Lung (tissue), 12 donors: ENCODE measurements around the gene ARID1B. TPM values are rescaled to one million over a fixed set of nuclear protein-coding genes. Genes with fewer than 3 reads are reported as not detected.

Experiments
- ATAC-seq: fragments of 200-7000 bp; cut with Tn5 transposase; one replicate; pipeline ENCODE4 v1.9.1; 2020; ENCODE audit warnings: moderate number of reproducible peaks; ENCODE audit not compliant: insufficient read depth, low FRiP score
- DNase-seq, 3 donors: peaks; one replicate each; pipeline ENCODE4 v3.0.0-alpha.2; 2013 to 2017
- H3K27ac ChIP-seq, 2 donors: one replicate each; pipeline ENCODE4 v1.5.1; 2013; ENCODE audit warnings: mild to moderate bottlenecking in 2 of 2, moderate library complexity in 2 of 2, control low read depth in 1 of 2, inconsistent platforms in 1 of 2, low read depth in 1 of 2, low read length in 1 of 2
- H3K27me3 ChIP-seq, 3 donors: one replicate each; pipeline ENCODE4 v1.5.1; 2013; ENCODE audit warnings: low read length in 2 of 3; ENCODE audit not compliant: control insufficient read depth in 3 of 3, insufficient read depth in 3 of 3
- H3K36me3 ChIP-seq, 4 donors: one replicate each; pipeline ENCODE4 v1.5.1; 2013; ENCODE audit warnings: low read length in 4 of 4, mild to moderate bottlenecking in 1 of 4, moderate library complexity in 1 of 4; ENCODE audit not compliant: control insufficient read depth in 4 of 4, insufficient read depth in 4 of 4
- H3K4me1 ChIP-seq, 5 donors: one replicate each; pipeline ENCODE4 v1.5.1; 2013; ENCODE audit warnings: low read length in 5 of 5, mild to moderate bottlenecking in 2 of 5, moderate library complexity in 1 of 5; ENCODE audit not compliant: control insufficient read depth in 5 of 5, insufficient read depth in 5 of 5
- H3K4me3 ChIP-seq: one replicate; pipeline ENCODE4 v1.5.1; 2013; ENCODE audit warnings: mild to moderate bottlenecking, control low read depth, moderate library complexity
- H3K9ac ChIP-seq, 2 donors: one replicate each; pipeline ENCODE4 v1.5.1; 2013; ENCODE audit warnings: low read length in 2 of 2, control low read depth in 1 of 2; ENCODE audit not compliant: insufficient read depth in 1 of 2
- H3K9me3 ChIP-seq, 4 donors: one replicate each; pipeline ENCODE4 v1.5.1; 2013; ENCODE audit warnings: low read length in 3 of 4, mild to moderate bottlenecking in 1 of 4, moderate library complexity in 1 of 4; ENCODE audit not compliant: control insufficient read depth in 4 of 4, insufficient read depth in 3 of 4
- CTCF ChIP-seq: IDR thresholded peaks from 2 replicates; pipeline ENCODE4 v1.5.1; 2012; ENCODE audit warnings: mild to moderate bottlenecking; ENCODE audit errors: control extremely low read depth, extremely low read depth
- WGBS, 2 donors: extraction: QIAGEN DNeasy Blood & Tissue Kit; methylation state at CpG; one replicate each; pipeline ENCODE4 v1.1.7; 2013; 5-methylcytosine and 5-hydroxymethylcytosine counted together
- polyA plus RNA-seq, 2 donors: library from polyadenylated mRNA; stranded (reverse); fragments of 200-250 nt; gene quantifications; one replicate each; pipeline ENCODE4 v1.2.1, GENCODE V29; 2013
- total RNA-seq, 2 donors: library from RNA; depleted of rRNA in 1 of 2; stranded (reverse); fragments of >200 nt in 1 of 2; gene quantifications; one replicate each; pipeline ENCODE4 v1.2.1, GENCODE V29; 2014 to 2021
- donor health status: control.
- donor health status: control.
- donor health status: Bipolar disorder and iron deficiency.
- donor health status: healthy.
- donor health status: DM: yes; HTN: yes; CAD: no.

The ARID1B gene
- total and polyA plus RNA-seq, 4 donors: 10.5 to 239 (median 50.9) TPM

GRCh38 chr6:156960525-156960924, 183.3 kb downstream of the ARID1B start:
- H3K9ac ChIP-seq: no peak overlapping the region
- no peaks in the 10 kb centered on the region for H3K27me3 ChIP-seq
- peaks cover 0 to 4% (median 0%) of the 10 kb centered on the region in 4 donors for H3K36me3 ChIP-seq
- DNase-seq: no peak
- TF ChIP-seq CTCF: no peak
- peaks cover 6 to 29% (median 14%) of the 10 kb centered on the region in 5 donors for H3K4me1 ChIP-seq
- H3K9me3 ChIP-seq: no peaks in the 10 kb centered on the region
- ATAC-seq: no peak
- H3K4me3 ChIP-seq: no peak overlapping the region
- no peak overlapping the region for H3K27ac ChIP-seq

DNA sequence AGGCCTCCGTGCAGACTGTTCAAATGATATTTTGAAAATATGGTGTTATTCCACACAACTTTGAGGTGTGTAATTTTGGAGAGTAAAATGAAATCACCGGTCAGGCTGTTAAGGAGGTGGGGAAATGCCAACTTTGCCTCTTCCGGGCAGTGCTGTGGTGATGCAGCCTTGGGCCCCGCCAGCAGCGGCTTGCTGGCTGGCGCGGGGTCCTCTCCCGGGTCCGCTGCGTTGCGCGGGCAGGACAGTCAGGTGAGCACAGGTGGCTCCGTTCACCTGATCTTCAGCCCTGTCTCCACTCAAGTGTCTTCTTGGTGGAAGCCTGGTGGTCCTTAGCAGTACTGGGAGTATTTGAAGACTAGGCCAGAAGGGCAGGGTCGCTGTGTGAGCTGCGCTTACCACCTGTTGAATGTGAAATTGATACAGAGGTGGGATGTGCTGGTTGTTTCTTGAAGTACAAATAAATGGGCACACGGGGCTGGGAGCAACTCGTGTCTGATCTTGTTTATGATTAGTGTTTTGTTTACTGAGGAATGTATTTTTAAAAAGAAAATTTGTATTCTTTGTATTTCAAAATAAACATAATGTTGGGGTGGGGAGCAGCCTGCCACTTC, 184.2 kb downstream of the ARID1B start:
- 96 to 97% methylated on average over 17 of the region's 17 CpGs for WGBS, 2 donors
- Histone ChIP-seq H3K9me3 (no peaks in the 10 kb centered on the region), H3K4me1 (peaks cover 3 to 23% (median 16%) of the 10 kb centered on the region in 5 donors), H3K36me3 (peaks cover 0 to 4% (median 0%) of the 10 kb centered on the region in 4 donors), H3K4me3 (no peak overlapping the region), H3K27me3 (no peaks in the 10 kb centered on the region), H3K27ac (no peak overlapping the region), H3K9ac (no peak overlapping the region)
- no peak for ATAC-seq
- no peak for TF ChIP-seq CTCF
- no peak for DNase-seq

- no peak for TF ChIP-seq CTCF
- Histone ChIP-seq H3K4me3 (no peak overlapping the region), H3K27me3 (no peaks in the 10 kb centered on the region), H3K9ac (peak overlapping the region in 1 of 2 donors; percentile 2), H3K36me3 (no peaks in the 10 kb centered on the region), H3K4me1 (peaks cover 3 to 23% (median 9%) of the 10 kb centered on the region in 5 donors), H3K27ac (peak overlapping the region in 1 of 2 donors; percentile 61), H3K9me3 (no peaks in the 10 kb centered on the region)
- WGBS, 2 donors: 37 to 46% methylated on average over 10 of the region's 10 CpGs
- DNase-seq (peak; percentile 67 to 94 (median 92)), ATAC-seq (peak; percentile 66)
These were observed 186.8 kb downstream of the ARID1B start for GRCh38 chr6:156963712-156964700.
